Activated gamma-delta T cell treated with Interleukin-2 at 50 U/mL for 16 hours (primary cell): ENCODE data around the gene COPS6.

Source experiments
- DNase-seq: peaks from one replicate; pipeline ENCODE4 v3.0.0-alpha.2; 2020

Gene COPS6

GRCh38 chr7:100088621-100089457 lies at the start of gene COPS6:
Gene COPS6, plus strand, starts transcription at chr7:100088969. Its CDS starts 22 bp downstream, at chr7:100088991.
- DNase-seq = peak; percentile 86

DNA sequence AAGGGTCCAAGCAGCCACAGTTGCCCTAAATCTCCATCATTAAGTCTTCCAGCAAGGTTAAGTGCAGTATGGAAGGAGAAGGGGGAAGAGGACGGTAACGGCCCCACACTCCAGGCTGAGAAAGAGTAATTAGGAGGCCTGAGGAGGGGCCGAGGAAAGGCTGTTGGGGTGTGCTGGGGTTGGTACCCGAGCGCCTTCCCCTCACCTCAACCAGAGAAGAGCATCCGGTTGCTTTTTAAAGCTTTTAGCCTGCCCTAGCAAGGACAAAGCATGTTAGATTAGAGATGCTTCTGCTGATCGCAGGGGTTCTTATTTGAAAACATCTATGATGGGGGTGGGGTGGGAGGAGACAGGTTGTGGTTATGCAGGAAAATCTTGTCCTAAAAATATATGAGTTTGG lies 48.2 kb upstream of the COPS6 start:
- DNase-seq = peak; percentile 5

DNA sequence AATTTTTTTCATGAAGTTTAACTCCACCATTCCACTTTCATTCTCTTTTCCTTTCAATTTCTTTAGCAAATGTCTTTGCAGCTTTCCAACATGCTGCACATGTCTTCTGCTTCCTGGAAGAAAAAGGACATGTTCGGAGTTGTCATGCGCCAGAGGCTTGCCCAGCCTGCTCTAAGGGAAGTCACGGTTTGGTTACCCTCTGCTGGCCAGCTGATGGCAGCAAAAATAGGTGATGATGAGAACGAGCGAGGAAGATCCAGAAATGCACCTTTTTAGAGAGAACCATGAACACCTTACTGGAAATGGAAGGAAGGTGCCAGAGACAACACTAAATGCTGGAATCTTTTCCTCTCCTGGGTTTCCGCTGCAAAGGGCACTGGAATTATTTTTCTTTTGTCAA lies 44.1 kb upstream of the COPS6 start:
- no peak for DNase-seq

GRCh38 chr7:100048680-100049079 lies 40.1 kb upstream of the COPS6 start:
- DNase-seq = no peak

DNA sequence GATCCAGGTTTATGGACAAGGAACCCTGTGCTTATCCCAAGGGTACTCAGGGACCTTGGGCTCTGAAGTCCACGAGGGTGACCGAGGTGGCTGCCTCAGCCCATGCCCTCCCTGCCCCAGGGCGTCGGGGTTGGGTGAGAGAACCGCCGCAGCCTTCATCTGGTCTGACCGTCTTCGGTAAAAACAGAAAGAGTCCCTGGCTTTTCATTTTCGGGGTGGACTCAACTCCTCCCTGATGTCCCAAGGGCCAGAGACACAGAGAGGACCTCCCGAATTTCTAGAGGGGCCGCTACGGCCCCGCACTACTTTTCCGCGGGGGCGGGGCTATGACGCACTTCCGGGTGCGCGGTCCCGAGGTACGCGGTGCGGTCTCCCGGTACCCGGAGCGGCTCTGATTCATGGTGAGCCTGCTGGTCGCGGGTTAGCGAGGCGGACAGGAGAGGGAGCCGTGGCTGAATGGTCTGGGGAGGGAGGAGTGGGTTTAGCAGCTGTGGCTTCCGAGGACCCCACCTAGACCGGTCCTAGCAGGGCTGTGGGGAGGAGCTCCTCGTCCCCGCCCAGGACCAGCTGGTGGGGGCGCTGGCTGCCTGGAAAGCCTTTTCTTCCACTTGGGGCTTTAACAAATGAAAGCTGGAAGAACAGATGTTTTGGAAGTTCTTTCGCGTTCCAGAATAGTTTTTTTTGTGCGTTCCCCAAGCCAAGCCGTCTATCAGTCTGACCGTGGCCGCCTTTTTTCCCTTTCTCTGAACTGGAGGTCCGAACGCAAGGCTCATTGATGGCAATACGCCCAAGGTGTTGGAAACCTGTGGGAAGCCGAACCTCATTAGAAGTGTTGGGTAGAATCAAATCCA lies 39.1 kb upstream of the COPS6 start, which contains the start of gene ZSCAN21:
TSS of gene ZSCAN21 (plus strand) at position 334 of the 851 bp plus-strand sequence. CDS start 7,233 bp downstream, outside the sequence.
- peak; percentile 75 for DNase-seq

- DNase-seq = no peak
These were observed 37.2 kb upstream of the COPS6 start for GRCh38 chr7:100051611-100052010.

- peak; percentile 5 for DNase-seq
These were observed 35.6 kb upstream of the COPS6 start for GRCh38 chr7:100053215-100053614.

GRCh38 chr7:100057006-100057405 lies 31.8 kb upstream of the COPS6 start:
- no peak for DNase-seq

DNA sequence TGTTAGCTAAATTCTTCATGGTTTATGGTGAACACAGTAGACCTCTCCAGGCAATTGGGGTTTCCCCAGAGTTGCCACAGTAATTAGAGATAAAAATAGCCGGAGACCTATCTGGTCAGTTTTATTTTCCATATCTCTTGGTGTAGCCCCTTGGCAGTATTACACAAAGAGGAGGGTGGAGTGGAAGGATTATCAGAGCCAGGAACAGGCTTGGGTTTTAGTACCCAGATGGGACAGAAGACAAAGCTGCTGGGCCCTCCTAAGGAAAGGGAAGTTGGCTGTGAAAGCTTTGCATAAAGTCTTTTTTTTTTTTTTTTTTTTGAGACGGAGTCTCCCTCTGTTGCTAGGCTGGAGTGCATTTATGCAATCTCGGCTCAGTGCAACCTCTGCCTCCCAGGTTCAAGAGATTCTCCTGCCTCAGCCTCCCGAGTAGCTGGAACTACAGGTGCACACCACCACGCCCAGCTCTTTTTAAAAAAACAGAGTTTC lies 29.5 kb upstream of the COPS6 start:
- no peak for DNase-seq

DNA sequence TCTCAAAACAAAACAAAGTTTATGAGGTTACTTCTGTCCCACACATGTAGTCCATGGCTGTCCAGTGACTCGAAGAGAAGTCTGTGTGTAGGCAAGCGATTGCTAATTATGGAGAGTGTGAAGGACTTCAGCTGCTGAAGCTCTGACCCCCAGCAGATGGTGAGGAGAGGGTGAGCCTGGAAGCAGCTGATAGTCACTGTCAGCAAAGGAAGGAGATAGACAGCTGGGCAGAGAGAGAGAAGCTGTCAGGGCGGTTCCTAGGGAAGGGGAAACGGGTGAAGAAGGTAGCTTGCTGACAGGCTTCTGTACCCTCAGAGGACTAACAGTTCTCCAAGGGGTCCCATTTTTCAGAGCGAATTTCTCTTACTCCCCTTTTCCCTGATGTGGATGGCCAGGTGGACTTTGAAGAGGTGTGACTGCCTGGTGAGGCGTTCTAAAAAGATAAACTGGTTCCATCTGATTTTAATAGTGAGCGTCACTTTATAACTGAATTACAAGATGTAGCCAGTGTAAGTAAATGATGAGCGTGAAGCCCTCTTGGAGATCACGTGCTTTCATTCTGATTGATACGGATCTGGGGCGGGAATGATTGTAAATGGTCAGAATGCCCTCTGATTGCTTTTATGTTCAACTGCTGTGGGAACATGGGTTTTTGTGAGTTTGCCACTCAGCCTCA lies 27.1 kb upstream of the COPS6 start:
- no peak for DNase-seq

DNA sequence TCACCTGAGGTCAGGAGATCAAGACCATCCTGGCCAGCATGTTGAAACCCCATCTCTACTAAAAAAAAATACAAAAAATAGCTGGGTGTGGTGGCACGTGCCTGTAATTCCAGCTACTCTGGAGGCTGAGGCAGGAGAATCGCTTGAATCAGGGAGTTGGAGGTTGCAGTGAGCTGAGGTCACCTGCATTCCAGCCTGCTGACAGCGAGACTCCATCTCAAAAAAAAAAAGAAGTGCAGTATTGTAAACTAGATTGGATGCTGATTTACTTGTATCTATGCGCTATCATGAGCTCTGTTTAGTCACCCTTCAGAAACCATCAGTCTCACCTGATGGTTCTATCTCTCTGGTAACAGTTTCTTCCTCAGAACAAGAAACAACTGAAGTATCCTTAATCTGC lies 25.4 kb upstream of the COPS6 start:
- DNase-seq = no peak

GRCh38 chr7:100064162-100064561 lies 24.6 kb upstream of the COPS6 start:
- no peak for DNase-seq

DNA sequence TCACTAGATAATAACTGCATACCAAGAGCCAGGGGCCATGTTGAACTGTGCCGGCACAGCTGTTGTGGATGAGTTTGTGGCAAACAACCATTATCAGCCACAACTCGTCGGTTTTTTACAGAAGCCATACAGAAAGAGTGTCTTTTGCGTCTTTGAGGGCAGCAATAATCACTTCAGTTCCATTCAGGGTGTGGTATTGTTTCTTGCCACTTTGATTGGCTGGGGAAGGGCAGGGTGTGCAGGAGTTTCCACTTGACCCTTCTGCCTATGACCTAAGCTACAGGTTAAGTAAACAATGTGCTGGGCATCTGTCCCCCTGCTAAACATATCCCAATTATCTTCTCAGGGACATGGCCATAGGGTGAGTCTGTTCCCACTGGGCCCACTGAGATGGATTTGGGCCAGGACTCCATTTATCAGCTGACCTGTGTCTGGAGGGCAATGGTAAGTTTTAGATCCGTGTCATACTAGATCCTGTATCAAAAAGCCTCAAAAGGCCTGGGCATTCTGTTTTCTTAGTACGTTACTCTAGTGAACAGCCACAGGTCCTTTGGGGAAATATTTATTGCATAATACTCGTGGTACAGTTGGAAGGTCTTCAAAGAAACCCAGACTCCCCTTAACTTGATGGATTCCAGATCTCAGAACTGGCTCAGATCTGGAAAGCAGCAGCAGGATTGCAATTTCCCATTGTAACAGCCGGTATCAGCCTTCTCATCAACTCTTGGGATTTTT lies 23.1 kb upstream of the COPS6 start:
- no peak for DNase-seq

DNA sequence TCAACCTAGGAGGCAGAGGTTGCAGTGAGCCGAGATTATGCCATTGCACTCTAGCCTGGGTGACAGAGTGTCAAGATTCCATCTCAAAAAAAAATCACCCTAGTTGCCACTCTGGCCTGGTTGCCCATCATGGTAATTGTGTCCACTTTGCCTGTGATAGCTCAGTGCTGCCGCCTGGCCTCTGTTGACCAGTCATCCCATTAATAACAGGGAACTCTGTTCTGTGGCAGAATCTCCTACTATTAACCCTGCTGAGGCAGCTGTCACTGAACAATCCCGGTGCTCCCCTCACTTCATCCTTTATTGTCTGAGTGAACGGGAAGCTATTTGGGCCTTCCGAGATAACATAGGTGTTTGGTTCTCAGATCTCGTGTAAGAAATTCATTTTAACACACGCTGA lies 21.8 kb upstream of the COPS6 start:
- no peak for DNase-seq

DNA sequence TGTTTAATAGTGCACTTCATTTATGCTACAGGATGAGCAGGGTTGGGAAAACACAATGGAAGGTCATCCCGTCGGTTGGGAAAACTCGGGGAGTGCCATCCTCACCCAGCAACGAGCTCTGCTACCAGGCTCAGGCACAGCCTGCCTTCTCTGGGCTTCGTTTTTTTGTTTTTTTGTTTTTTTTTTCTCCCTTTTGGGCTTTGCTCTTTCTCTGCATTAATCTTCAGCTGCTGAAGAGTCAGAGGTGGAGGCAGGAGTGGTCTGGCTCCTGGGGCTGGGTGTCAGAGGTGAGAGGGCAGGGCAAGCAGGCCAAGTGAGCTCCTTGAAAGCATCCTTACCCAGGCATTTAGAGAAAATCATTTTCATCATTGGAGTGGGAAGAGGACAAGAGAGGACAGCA lies 18.8 kb upstream of the COPS6 start:
- DNase-seq = no peak

DNA sequence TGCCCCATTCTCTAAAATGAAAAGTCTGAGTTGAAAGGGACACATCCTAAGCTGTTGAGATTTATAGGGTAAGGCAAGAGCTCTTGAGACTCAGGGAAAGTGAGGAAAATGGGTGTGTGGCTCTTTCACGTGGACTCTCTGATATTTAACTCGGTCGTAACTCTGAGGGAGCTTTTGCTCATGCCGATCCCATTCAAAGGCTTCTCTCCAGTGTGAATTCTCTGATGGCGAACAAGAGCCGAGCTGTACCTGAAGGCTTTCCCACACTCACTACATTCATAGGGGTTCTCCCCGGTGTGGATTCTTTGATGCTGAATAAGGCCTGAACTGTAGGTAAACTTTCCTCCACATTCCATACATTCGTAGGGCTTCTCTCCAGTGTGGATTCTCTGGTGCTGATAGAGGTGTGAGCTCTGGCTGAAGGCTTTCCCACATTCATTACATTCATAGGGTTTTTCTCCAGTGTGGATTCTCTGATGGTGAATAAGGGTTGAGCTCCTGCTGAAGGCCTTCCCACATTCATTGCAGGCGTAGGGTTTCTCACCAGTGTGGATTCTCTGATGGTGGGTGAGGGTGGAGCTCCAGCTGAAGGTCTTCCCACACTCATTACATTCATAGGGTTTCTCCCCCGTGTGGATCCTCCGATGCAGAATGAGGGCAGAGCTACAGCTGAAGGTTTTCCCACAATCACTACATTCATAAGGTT lies 17.6 kb upstream of the COPS6 start:
- no peak for DNase-seq

GRCh38 chr7:100072462-100072861 lies 16.3 kb upstream of the COPS6 start:
- DNase-seq = no peak

DNA sequence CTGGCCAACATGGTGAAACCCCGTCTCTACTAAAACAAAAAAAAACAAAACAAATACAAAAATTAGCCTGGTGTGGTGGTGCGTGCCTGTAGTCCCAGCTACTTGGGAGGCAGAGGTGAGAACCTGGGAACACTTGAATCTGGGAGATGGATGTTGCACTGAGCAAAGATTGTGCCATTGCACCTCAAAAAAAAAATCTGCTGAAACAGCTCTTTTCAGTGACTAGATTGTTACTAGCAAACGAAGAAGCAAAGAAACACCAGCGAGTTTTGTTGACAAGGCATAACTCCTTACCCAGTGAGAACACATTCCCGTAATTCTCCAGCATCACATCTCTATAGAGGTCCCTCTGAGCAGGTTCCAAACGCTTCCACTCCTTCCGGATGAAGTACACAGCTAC lies 13.9 kb upstream of the COPS6 start:
- no peak for DNase-seq

- no peak for DNase-seq
These were observed 13.4 kb upstream of the COPS6 start for GRCh38 chr7:100075418-100075817.

- no peak for DNase-seq
These were observed 11.6 kb upstream of the COPS6 start for GRCh38 chr7:100077205-100077604.

DNA sequence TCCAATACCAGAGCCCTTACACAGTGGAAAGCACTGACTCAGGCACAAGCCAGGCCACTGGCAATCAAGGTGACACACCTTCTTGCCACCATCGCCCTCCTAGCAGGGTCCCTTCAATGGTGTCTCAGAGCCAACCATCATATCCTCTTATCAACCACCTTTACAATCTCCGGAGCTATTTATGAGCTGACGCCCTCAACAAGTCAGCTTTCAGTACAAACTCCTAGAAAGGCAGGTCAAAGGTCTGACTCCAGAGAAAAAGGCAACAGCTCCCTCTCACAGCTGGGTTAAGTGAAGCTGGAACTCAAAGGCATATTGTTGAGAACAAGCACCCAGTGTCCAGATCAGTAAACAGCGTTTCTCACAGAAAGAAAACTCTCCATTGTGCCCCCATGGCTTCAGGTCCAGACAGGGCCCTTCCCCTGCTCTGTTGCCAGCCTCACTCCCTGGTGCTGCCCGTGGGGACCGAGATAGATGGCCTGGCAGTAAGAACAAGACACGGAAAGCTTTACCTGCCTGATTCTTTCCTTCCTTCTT lies 9.7 kb upstream of the COPS6 start:
- no peak for DNase-seq
